WTC11 (cell line): ENCODE results near the gene ZNF488.

ENCODE experiments used
- ARID4B ChIP-seq: sonication (generic); formaldehyde crosslinking; IDR thresholded peaks from 2 replicates; pipeline ENCODE4 v1.8.0; 2023; ENCODE audit warnings: missing genetic modification reagents, mild to moderate bottlenecking, borderline replicate concordance
- ATF2 ChIP-seq: sonication (generic); formaldehyde crosslinking; IDR thresholded peaks from 2 replicates; pipeline ENCODE4 v1.8.1; 2022; ENCODE audit warnings: low read depth, missing genetic modification reagents, borderline replicate concordance
- ATF6 ChIP-seq: sonication (generic); formaldehyde crosslinking; IDR thresholded peaks from 2 replicates; pipeline ENCODE4 v1.8.1; 2023; ENCODE audit warnings: mild to moderate bottlenecking, missing genetic modification reagents
- CTCF ChIP-seq: fragments of 200-600 bp; IDR thresholded peaks from 2 replicates; pipeline ENCODE4 v1.8.0; 2022; ENCODE audit warnings: antibody characterized with exemption
- E2F4 ChIP-seq: sonication (generic); formaldehyde crosslinking; IDR thresholded peaks from 2 replicates; pipeline ENCODE4 v1.8.1; 2022; ENCODE audit warnings: low read depth, mild to moderate bottlenecking, moderate library complexity, missing genetic modification reagents, borderline replicate concordance
- FOXJ3 ChIP-seq: sonication (generic); formaldehyde crosslinking; IDR thresholded peaks from 2 replicates; pipeline ENCODE4 v1.9.0; 2021; ENCODE audit warnings: missing genetic modification reagents, mild to moderate bottlenecking, borderline replicate concordance
- GABPB1 ChIP-seq: sonication (generic); formaldehyde crosslinking; IDR thresholded peaks from 2 replicates; pipeline ENCODE4 v1.8.1; 2023; ENCODE audit warnings: mild to moderate bottlenecking, missing genetic modification reagents
- JUN ChIP-seq: sonication (generic); formaldehyde crosslinking; IDR thresholded peaks from 2 replicates; pipeline ENCODE4 v1.8.0; 2023; ENCODE audit warnings: mild to moderate bottlenecking, missing genetic modification reagents
- MAX ChIP-seq: sonication (generic); formaldehyde crosslinking; IDR thresholded peaks from 2 replicates; pipeline ENCODE4 v1.8.0; 2022; ENCODE audit warnings: mild to moderate bottlenecking, missing genetic modification reagents
- ZBTB43 ChIP-seq: sonication (generic); formaldehyde crosslinking; IDR thresholded peaks from 2 replicates; pipeline ENCODE4 v1.8.1; 2023; ENCODE audit warnings: mild to moderate bottlenecking, missing genetic modification reagents
- ZNF317 ChIP-seq: sonication (generic); formaldehyde crosslinking; IDR thresholded peaks from 2 replicates; pipeline ENCODE4 v1.8.1; 2023; ENCODE audit warnings: low read depth, mild to moderate bottlenecking, moderate library complexity, missing genetic modification reagents, borderline replicate concordance

GRCh38 chr10:47348661-47349470 is 35.2 kb downstream of the ZNF488 start:
- TF ChIP-seq CTCF (no peak), ZNF317 (CRISPR knock-in tag) (no peak), E2F4 (CRISPR knock-in tag) (no peak), JUN (CRISPR knock-in tag) (no peak), FOXJ3 (CRISPR knock-in tag) (no peak), MAX (CRISPR knock-in tag) (no peak), ATF2 (CRISPR knock-in tag) (no peak), ATF6 (CRISPR knock-in tag) (no peak), ARID4B (CRISPR knock-in tag) (no peak), GABPB1 (CRISPR knock-in tag) (no peak), ZBTB43 (CRISPR knock-in tag) (no peak)
